ENCODE results near the gene GLIS1. TPM values are rescaled to one million over a fixed set of nuclear protein-coding genes. Genes with fewer than 3 reads are reported as not detected.

GLIS1 gene
- total RNA-seq, 1 experiment from 2014 or later: 0.28 TPM

GRCh38 chr1:53704804-53705445 lies 34.0 kb downstream of the GLIS1 start:
- no peaks in the 10 kb centered on the region for H3K23me2 ChIP-seq (ENCODE audit: insufficient read length, low read depth, low read length, poor library complexity, severe bottlenecking)
- H3K79me2 ChIP-seq (ENCODE audit: insufficient read depth, low read length): no peaks in the 10 kb centered on the region
- H4K20me1 ChIP-seq (ENCODE audit: control insufficient read depth, insufficient read depth, insufficient read length): no peaks in the 10 kb centered on the region
- peaks cover 0 to 4% of the 10 kb centered on the region in 2 experiments; a peak in 1 of 5 replicates for H3K9me3 Mint-ChIP-seq
- no peak overlapping the region for H2BK20ac ChIP-seq (ENCODE audit: low read depth, low read length, poor library complexity, severe bottlenecking)
- H3K56ac ChIP-seq (ENCODE audit: insufficient read length, low read depth, low read length): no peak overlapping the region
- H2BK12ac ChIP-seq (ENCODE audit: insufficient read length, low read depth, low read length): no peak overlapping the region
- H3K4me1 ChIP-seq (ENCODE audit: insufficient read depth, low read length): peaks cover 6% of the 10 kb centered on the region; the same call in 1 of the 2 replicates
- peaks cover 3% of the 10 kb centered on the region for H3K27me3 Mint-ChIP-seq (ENCODE audit: low read depth)
- H2BK15ac ChIP-seq (ENCODE audit: low read depth, low read length): no peak overlapping the region
- H3K27ac ChIP-seq (ENCODE audit: insufficient read length, low read depth, low read length): peak overlapping the region; percentile 1
- no peak overlapping the region for H2BK120ac ChIP-seq (ENCODE audit: low read depth, low read length, poor library complexity, severe bottlenecking)
- DNase-seq: no peak
- H3K23ac ChIP-seq (ENCODE audit: insufficient read length, low read depth, low read length): no peak overlapping the region
- peaks cover 41 to 56% of the 10 kb centered on the region in 2 experiments for H3K4me1 Mint-ChIP-seq
- H2BK5ac ChIP-seq (ENCODE audit: insufficient read length, low read length): no peak overlapping the region
- H3K14ac ChIP-seq (ENCODE audit: insufficient read depth, low read length): no peak overlapping the region
- no peak overlapping the region for H3K4ac ChIP-seq (ENCODE audit: low read depth, low read length)
- H3K18ac ChIP-seq (ENCODE audit: insufficient read length, low read depth, low read length): no peak overlapping the region
- H3K4me3 Mint-ChIP-seq: peak overlapping the region; percentile 14 to 45; a peak in 4 of 5 replicates
- H3K9me3 ChIP-seq (ENCODE audit: control insufficient read depth, low read depth, low read length): no peaks in the 10 kb centered on the region
- H4K5ac ChIP-seq (ENCODE audit: insufficient read length, low read depth, low read length): no peak overlapping the region
- H2AFZ ChIP-seq (ENCODE audit: low read length): no peak overlapping the region
- no peaks in the 10 kb centered on the region for H3K27me3 ChIP-seq (ENCODE audit: insufficient read depth, low read length)
- no peak overlapping the region for H4K8ac ChIP-seq (replicated peaks; ENCODE audit: insufficient read length, low read depth, low read length)
- no peaks in the 10 kb centered on the region for H3K79me1 ChIP-seq (ENCODE audit: insufficient read depth, low read depth, low read length, poor library complexity, severe bottlenecking)
- H3T11ph ChIP-seq (ENCODE audit: low read length): no peak overlapping the region
- H4K91ac ChIP-seq (ENCODE audit: insufficient read length, low read depth, low read length): no peak overlapping the region
- no peak overlapping the region for H3K9ac ChIP-seq (ENCODE audit: extremely low read depth, insufficient read length, low read length)
- TF ChIP-seq CTCF (conservative IDR thresholded peaks at IDR 0.05): no peak
- peak overlapping the region; percentile 84 to 96 (median 86) for H3K27ac Mint-ChIP-seq
- peaks cover 0 to 2% (median 0%) of the 10 kb centered on the region in 3 experiments; a peak in 2 of 7 replicates for H3K36me3 Mint-ChIP-seq (ENCODE audit: insufficient read depth in 1 of 3, low read depth in 3 of 3)
- H2AK5ac ChIP-seq (ENCODE audit: insufficient read length, low read length): no peak overlapping the region
- peak overlapping the region; percentile 43 for H3K4me2 ChIP-seq (ENCODE audit: insufficient read depth, insufficient read length, low read length)
- WGBS (ENCODE audit: extremely low coverage, insufficient read length, low lambda C conversion rate): no CpG with 5 or more reads among the region's 8 CpGs
